ENCODE results near the gene COL20A1. TPM values are rescaled to one million over a fixed set of nuclear protein-coding genes. Genes with fewer than 3 reads are reported as not detected.

COL20A1 gene
- total RNA-seq, 1 donor from 2014 or later: not detected

DNA sequence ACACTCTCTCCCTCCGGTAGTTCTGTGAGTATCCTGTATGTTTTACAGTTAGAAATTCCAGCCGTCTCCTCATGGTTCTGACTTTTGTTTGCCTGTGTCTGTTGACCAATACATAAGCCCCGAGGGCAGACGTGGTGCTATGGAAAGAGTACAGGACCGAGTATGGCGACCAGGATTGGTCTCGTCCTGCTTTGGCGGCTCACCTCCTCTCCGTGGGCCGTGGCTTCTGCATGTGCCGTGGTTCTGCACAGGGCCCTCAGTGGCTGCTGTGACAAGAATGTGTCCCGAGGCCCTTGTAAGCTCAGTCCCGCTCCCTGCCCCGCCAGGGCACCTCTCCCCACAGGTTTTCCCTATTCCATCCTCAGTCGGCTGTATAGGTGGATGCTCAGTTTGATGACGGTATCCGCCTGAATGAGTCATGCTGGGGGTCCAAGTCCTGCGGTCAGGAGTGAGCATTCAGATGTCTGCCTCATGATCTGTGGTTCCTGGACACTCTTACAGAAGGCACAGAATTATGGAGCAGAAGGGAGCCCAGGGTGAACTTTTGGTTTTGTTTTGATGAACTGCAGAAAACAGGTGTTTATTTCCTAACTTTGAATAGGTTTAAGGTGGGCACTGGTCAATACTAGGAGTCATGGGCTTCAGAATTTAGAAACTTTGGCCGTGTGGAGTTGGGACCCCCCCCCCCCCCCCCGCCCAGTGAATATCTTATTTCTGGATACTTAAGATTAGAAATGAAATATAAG is 19.2 kb upstream of the COL20A1 start:
- Mint-ChIP-seq H3K9me3 (no peaks in the 10 kb centered on the region), H3K27ac (peak overlapping the region; percentile 27), H3K27me3 (no peaks in the 10 kb centered on the region), H3K4me3 (peak overlapping the region; percentile 86), H3K4me1 (peaks cover 21% of the 10 kb centered on the region), H3K36me3 (ENCODE audit: low read depth) (peaks cover 21% of the 10 kb centered on the region)
- TF ChIP-seq, protein P1, sequence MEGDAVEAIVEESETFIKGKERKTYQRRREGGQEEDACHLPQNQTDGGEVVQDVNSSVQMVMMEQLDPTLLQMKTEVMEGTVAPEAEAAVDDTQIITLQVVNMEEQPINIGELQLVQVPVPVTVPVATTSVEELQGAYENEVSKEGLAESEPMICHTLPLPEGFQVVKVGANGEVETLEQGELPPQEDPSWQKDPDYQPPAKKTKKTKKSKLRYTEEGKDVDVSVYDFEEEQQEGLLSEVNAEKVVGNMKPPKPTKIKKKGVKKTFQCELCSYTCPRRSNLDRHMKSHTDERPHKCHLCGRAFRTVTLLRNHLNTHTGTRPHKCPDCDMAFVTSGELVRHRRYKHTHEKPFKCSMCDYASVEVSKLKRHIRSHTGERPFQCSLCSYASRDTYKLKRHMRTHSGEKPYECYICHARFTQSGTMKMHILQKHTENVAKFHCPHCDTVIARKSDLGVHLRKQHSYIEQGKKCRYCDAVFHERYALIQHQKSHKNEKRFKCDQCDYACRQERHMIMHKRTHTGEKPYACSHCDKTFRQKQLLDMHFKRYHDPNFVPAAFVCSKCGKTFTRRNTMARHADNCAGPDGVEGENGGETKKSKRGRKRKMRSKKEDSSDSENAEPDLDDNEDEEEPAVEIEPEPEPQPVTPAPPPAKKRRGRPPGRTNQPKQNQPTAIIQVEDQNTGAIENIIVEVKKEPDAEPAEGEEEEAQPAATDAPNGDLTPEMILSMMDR (IDR thresholded peaks at IDR 0.05): no peak
- DNase-seq (no peak), ATAC-seq (ENCODE audit: low read depth) (no peak)
- ChIA-PET CTCF (no interaction called here), POLR2A (interaction anchor here (1.3 kb wide), 1 partner anchor 247 kb away, joined by 6 read pairs; the partner anchor contains the start of gene PPDPF)
- intact Hi-C loops (cut with micrococcal nuclease): loop anchor here (5.0 kb wide), 2 partner anchors 97 to 788 kb away; partner anchors contain the start of gene TCEA2

DNA sequence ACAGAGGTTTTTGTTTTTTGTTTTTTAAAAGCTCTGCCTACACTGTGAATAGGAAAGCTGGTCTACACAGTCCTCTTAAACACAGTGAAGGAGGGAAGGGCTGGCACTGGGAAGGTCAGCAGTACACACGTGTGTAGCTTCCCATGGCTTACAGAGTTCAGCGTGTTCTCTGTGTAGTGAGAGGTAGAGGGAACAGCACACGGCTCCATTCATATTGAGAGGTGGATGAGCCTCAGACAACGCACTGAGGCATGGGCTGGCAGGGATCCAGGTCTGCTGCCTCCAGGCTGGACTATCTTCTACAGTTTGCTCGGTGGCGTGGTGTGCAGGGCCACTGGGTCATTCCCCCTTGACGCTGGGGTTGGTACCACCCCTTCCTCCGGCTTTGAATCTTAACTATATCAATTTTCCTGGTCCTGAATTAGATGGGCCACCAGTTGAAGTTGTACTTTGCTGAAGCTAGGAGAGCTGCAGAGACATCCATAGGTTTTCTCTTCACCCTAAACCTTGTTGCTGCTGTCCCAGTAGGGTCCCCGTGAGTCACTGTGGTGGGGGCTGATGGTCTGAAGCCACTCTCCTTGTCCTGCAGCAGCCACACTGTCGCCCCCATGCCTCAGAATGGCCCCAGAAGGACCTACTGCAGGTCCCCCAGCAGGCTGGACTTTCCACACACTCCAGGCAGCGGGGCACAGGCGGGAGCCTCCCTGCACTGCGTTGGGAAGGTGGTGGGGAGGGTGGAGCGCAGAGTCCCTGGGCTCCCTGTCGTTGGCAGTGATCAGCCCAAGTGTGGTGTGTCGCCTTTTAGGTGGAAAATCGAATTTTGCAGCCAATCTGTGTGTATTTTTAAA is 18.4 kb upstream of the COL20A1 start:
- Mint-ChIP-seq H3K4me1 (peaks cover 21% of the 10 kb centered on the region), H3K27ac (no peak overlapping the region), H3K36me3 (ENCODE audit: low read depth) (peaks cover 28% of the 10 kb centered on the region), H3K4me3 (peak overlapping the region; percentile 58), H3K9me3 (no peaks in the 10 kb centered on the region), H3K27me3 (no peaks in the 10 kb centered on the region)
- ChIA-PET CTCF (no interaction called here), POLR2A (no interaction called here)
- TF ChIP-seq, protein P1 (IDR thresholded peaks at IDR 0.05): no peak
- ATAC-seq (ENCODE audit: low read depth) (no peak), DNase-seq (no peak)
- intact Hi-C loops (cut with micrococcal nuclease): loop anchor here (5.0 kb wide), 2 partner anchors 97 to 788 kb away; partner anchors contain the start of gene TCEA2

DNA sequence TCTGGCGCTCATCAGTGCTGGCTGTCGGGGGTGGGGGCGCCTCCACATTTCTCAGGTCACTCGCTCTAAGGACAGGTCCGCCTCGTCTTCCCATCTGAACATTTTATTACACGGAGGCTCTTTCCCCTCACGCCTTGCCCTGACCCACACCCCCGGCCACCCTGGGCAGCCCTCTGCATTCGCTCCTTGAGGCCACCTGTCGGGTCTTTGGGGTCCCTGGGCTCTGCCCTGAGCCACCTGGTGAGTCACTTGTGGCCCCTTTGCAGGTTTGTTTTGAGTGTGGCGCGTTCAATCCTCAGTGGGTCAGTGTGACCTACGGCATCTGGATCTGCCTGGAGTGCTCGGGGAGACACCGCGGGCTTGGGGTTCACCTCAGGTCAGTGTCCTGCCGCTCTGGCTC is 17.2 kb upstream of the COL20A1 start:
- Mint-ChIP-seq H3K9me3 (no peaks in the 10 kb centered on the region), H3K27me3 (no peaks in the 10 kb centered on the region), H3K36me3 (ENCODE audit: low read depth) (peaks cover 37% of the 10 kb centered on the region), H3K4me1 (peaks cover 21% of the 10 kb centered on the region), H3K27ac (no peak overlapping the region), H3K4me3 (no peak overlapping the region)
- no peak for DNase-seq
- CTCF ChIA-PET: no interaction called here
- TF ChIP-seq, protein P1 (IDR thresholded peaks at IDR 0.05): no peak
- ATAC-seq (ENCODE audit: low read depth): no peak
- POLR2A ChIA-PET: no interaction called here
- intact Hi-C loops (cut with micrococcal nuclease): no loop called here

DNA sequence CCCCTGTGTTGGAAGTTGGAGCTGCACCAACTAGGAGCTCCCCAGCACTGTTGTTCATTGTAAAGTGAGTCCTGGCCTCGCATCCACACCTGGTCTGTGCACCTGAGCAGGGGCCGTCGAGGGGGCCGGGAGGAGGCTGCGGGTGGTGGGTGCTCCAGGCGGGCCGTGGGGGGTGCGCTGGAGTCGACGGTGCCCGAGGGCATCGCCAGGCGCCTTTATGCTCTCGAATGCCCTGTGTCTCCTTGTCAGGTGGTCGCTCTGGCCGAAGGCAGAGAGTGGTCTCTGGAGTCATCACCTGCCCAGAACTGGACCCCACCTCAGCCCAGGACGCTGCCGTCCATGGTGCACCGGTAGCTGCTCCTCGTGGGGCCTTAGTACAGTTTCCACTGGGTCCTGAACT is 16.0 kb upstream of the COL20A1 start:
- Mint-ChIP-seq H3K36me3 (ENCODE audit: low read depth) (peaks cover 43% of the 10 kb centered on the region), H3K4me3 (no peak overlapping the region)
- POLR2A ChIA-PET: no interaction called here

More for the DNA sequence above, 16.0 kb upstream of the COL20A1 start:
- Mint-ChIP-seq H3K4me1 (peaks cover 17% of the 10 kb centered on the region), H3K9me3 (no peaks in the 10 kb centered on the region), H3K27ac (no peak overlapping the region), H3K27me3 (no peaks in the 10 kb centered on the region)
- ATAC-seq (ENCODE audit: low read depth) (no peak), DNase-seq (no peak)
- TF ChIP-seq, protein P1 (IDR thresholded peaks at IDR 0.05): no peak
- CTCF ChIA-PET: no interaction called here
- intact Hi-C loops (cut with micrococcal nuclease): no loop called here
